ENCODE measurements around the gene CFAP73.

Gene CFAP73

GRCh38 chr12:113155646-113156045 lies 6.1 kb downstream of the CFAP73 start:
- TF ChIP-seq CTCF (IDR thresholded peaks at IDR 0.05; ENCODE audit: extremely low read depth, insufficient read depth, missing control alignments) = no peak
- no peak for DNase-seq (ENCODE audit: low spot score)
- in situ Hi-C loops (cut with MboI; ENCODE audit: low pct_unique_long_range_greater_than_20kb, low sequenced_read_pairs, unreplicated experiment) = no loop called here

DNA sequence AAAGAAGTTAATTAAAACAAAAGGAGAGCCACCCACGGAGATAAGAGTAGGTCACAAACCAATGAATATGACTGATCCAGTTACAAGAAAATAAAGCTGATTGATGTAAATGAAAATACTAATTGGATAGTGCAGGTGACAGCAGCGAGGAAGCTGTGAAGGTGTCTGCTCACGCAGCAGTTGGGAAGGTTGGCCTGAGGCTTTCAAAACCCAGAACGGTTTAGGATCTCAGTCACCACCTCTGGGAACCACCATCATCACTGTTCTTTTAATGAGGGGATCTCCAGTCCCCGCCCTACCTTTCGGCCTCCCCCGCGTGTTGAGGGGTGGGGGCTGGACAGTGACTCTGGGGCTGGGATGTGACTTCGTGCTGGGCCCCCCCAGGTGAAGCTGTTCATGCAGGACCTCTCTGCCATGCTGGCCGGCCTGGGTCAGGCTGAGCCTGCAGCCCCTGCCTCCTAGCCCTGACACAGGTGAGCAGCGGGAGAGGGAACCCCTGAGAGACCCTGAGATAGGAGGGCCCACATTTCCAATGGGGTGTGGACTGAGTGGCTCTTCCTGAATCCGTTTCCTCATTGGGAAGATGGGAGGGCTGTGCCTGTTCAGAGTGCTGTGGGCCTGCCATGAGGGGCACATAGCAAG lies 7.8 kb downstream of the CFAP73 start:
- in situ Hi-C loops (cut with MboI; ENCODE audit: low pct_unique_long_range_greater_than_20kb, low sequenced_read_pairs, unreplicated experiment) = no loop called here
- no peak for TF ChIP-seq CTCF (IDR thresholded peaks at IDR 0.05; ENCODE audit: extremely low read depth, insufficient read depth, missing control alignments)
- peak; percentile 45 for DNase-seq (ENCODE audit: low spot score)

GRCh38 chr12:113158439-113159203 lies 9.1 kb downstream of the CFAP73 start:
- no peak for TF ChIP-seq CTCF (IDR thresholded peaks at IDR 0.05; ENCODE audit: extremely low read depth, insufficient read depth, missing control alignments)
- in situ Hi-C loops (cut with MboI; ENCODE audit: low pct_unique_long_range_greater_than_20kb, low sequenced_read_pairs, unreplicated experiment) = no loop called here
- DNase-seq (ENCODE audit: low spot score) = no peak

- no peak for DNase-seq (ENCODE audit: low spot score)
- TF ChIP-seq CTCF (IDR thresholded peaks at IDR 0.05; ENCODE audit: extremely low read depth, insufficient read depth, missing control alignments) = no peak
- in situ Hi-C loops (cut with MboI; ENCODE audit: low pct_unique_long_range_greater_than_20kb, low sequenced_read_pairs, unreplicated experiment) = no loop called here
These were observed 10.4 kb downstream of the CFAP73 start for GRCh38 chr12:113159937-113160336.

GRCh38 chr12:113161415-113162016 lies 12.0 kb downstream of the CFAP73 start:
- TF ChIP-seq CTCF (IDR thresholded peaks at IDR 0.05; ENCODE audit: extremely low read depth, insufficient read depth, missing control alignments) = no peak
- peak; percentile 67 for DNase-seq (ENCODE audit: low spot score)
- in situ Hi-C loops (cut with MboI; ENCODE audit: low pct_unique_long_range_greater_than_20kb, low sequenced_read_pairs, unreplicated experiment) = no loop called here

DNA sequence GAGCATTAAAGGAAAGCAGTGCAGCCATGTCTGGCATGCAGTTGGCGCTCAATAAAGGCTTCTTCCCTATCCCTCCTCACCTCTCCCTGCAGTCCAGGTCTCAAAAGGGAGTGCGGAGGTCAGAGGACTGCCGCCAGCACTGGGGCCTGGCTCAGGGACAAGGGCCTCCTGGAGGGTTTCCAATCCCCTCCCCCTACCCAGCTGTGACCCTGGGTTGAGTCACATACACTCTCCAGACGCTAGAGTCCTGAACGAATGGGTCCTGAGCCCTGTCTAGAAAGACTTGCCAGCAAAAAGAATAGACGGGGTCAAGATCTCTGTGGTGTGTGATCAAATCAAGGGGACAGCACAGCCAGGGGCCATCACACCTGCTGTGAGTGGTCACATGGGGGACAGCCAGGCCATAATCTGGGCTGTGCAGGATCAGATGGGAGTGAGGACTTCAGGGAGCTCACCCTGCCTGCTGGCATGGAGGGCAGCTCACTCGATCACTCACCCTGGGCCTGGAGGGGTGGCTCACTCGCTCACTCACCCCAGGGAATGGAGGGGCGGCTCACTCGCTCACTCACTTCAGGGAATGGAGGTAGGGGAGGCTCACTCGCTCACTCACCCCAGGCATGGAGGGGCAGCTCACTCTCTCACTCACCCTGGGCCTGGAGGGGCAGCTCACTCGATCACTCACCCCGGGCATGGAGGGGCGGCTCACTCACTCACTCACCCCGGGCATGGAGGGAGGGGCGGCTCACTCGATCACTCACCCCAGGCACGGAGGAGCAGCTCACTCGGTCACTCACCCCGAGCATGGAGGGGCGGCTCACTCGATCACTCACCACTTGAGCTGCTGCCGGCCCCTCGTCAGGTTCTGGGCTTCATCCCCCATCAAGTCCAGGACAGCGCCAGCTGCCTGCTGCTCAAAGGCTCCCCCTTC lies 12.8 kb downstream of the CFAP73 start:
- no peak for DNase-seq (ENCODE audit: low spot score)
- in situ Hi-C loops (cut with MboI; ENCODE audit: low pct_unique_long_range_greater_than_20kb, low sequenced_read_pairs, unreplicated experiment) = no loop called here
- no peak for TF ChIP-seq CTCF (IDR thresholded peaks at IDR 0.05; ENCODE audit: extremely low read depth, insufficient read depth, missing control alignments)

All from GM13977 (cell line).